ENCODE measurements around the gene EPHA5.

The EPHA5 gene

GRCh38 chr4:65453398-65453797 lies 216.9 kb downstream of the EPHA5 start:
- TF ChIP-seq CTCF (IDR thresholded peaks at IDR 0.05; ENCODE audit: low read depth, low read length): no peak
- no peaks in the 10 kb centered on the region for H3K9me3 ChIP-seq
- DNase-seq: no peak
- no peak overlapping the region for H3K4me3 ChIP-seq (ENCODE audit: low read depth, low read length)
- H3K27me3 ChIP-seq: no peaks in the 10 kb centered on the region
- H3K36me3 ChIP-seq: no peaks in the 10 kb centered on the region
- H3K4me1 ChIP-seq: no peaks in the 10 kb centered on the region

- no peaks in the 10 kb centered on the region for H3K9me3 ChIP-seq
- no peak for DNase-seq
- TF ChIP-seq CTCF (IDR thresholded peaks at IDR 0.05; ENCODE audit: low read depth, low read length): no peak
- H3K4me3 ChIP-seq (ENCODE audit: low read depth, low read length): no peak overlapping the region
- no peaks in the 10 kb centered on the region for H3K27me3 ChIP-seq
- no peaks in the 10 kb centered on the region for H3K4me1 ChIP-seq
- H3K36me3 ChIP-seq: no peaks in the 10 kb centered on the region
These were observed 219.4 kb downstream of the EPHA5 start for GRCh38 chr4:65450899-65451298.

- Histone ChIP-seq H3K9me3 (no peaks in the 10 kb centered on the region), H3K4me3 (ENCODE audit: low read depth, low read length) (no peak overlapping the region), H3K36me3 (no peaks in the 10 kb centered on the region), H3K27me3 (no peaks in the 10 kb centered on the region), H3K4me1 (no peaks in the 10 kb centered on the region)
- TF ChIP-seq CTCF (IDR thresholded peaks at IDR 0.05; ENCODE audit: low read depth, low read length): no peak
- DNase-seq: no peak
These were observed 233.2 kb downstream of the EPHA5 start for GRCh38 chr4:65437102-65437501.

- Histone ChIP-seq H3K27me3 (no peaks in the 10 kb centered on the region), H3K36me3 (no peaks in the 10 kb centered on the region), H3K4me3 (ENCODE audit: low read depth, low read length) (no peak overlapping the region), H3K9me3 (no peaks in the 10 kb centered on the region), H3K4me1 (peaks cover under 1% of the 10 kb centered on the region)
- DNase-seq: no peak
- TF ChIP-seq CTCF (IDR thresholded peaks at IDR 0.05; ENCODE audit: low read depth, low read length): no peak
These were observed 248.2 kb downstream of the EPHA5 start for GRCh38 chr4:65422109-65422508.

GRCh38 chr4:65420036-65420435 lies 250.3 kb downstream of the EPHA5 start:
- H3K36me3 ChIP-seq: no peaks in the 10 kb centered on the region
- no peak for DNase-seq
- no peak overlapping the region for H3K4me3 ChIP-seq (ENCODE audit: low read depth, low read length)
- H3K9me3 ChIP-seq: no peaks in the 10 kb centered on the region
- peaks cover 8% of the 10 kb centered on the region for H3K4me1 ChIP-seq
- no peaks in the 10 kb centered on the region for H3K27me3 ChIP-seq
- TF ChIP-seq CTCF (IDR thresholded peaks at IDR 0.05; ENCODE audit: low read depth, low read length): no peak

GRCh38 chr4:65416891-65417290 lies 253.4 kb downstream of the EPHA5 start:
- H3K36me3 ChIP-seq: no peaks in the 10 kb centered on the region
- TF ChIP-seq CTCF (IDR thresholded peaks at IDR 0.05; ENCODE audit: low read depth, low read length): no peak
- H3K4me3 ChIP-seq (ENCODE audit: low read depth, low read length): no peak overlapping the region
- H3K4me1 ChIP-seq: peaks cover 8% of the 10 kb centered on the region
- no peaks in the 10 kb centered on the region for H3K9me3 ChIP-seq
- no peaks in the 10 kb centered on the region for H3K27me3 ChIP-seq
- DNase-seq: peak; percentile 33

All from BE2C (cell line).